HFF-Myc (cell line): ENCODE measurements around the gene CCDC92.

Source experiments
- DNase-seq: peaks from one replicate; pipeline ENCODE4 v3.0.0-alpha.2; 2011; ENCODE audit warnings: low read depth; ENCODE audit errors: extremely low read depth
- H3K4me3 ChIP-seq: replicated peaks from 2 replicates; pipeline ENCODE4 v1.5.1; 2011; ENCODE audit warnings: low read depth, mild to moderate bottlenecking, control low read depth, low read length
- TF ChIP-seq, protein P1 (sequence below): IDR thresholded peaks from 2 replicates; pipeline ENCODE4 v1.5.1; 2012; ENCODE audit warnings: mild to moderate bottlenecking, low read depth, low read length, control low read depth; ENCODE audit errors: missing control alignments

CCDC92 gene

DNA sequence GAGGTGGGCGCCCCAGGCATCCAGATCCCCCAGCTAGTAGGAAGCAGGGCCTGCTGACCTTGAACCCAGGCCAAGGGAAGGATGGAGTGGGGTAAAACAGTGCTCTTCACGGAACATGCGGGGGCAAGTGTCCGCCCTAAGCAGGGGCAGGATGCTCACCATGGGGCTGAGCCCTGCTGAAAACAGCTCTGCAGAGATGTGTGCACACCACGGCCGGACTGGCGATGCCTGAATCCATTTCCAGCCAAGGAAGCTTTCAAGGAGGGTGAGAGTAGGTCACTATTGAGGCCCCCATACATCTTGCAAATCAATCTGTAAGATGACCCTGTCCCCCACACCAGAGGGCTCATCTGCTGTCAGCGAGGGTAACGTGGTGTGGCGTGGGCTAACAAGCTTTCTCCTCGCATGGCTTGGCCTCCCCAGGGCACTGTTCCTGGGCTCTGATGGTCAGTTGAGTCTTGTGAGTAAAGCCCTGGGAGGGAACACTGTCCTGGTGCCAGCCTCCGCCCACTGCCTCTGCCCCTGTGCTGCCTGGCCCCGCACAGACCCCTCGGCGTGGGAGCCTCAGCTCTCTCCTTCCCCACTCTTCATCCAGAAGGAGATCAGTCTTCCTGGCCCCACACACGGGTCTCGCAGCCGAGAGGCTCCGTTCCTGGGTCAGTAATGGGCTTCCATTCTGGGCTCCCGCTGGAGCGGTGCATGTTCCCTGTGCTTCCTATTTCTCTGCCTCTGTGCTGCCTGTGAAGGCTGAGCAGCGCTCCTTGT, 69.1 kb downstream of the CCDC92 start:
- H3K4me3 ChIP-seq, result no peak overlapping the region
- no peak for DNase-seq
- TF ChIP-seq, protein P1, sequence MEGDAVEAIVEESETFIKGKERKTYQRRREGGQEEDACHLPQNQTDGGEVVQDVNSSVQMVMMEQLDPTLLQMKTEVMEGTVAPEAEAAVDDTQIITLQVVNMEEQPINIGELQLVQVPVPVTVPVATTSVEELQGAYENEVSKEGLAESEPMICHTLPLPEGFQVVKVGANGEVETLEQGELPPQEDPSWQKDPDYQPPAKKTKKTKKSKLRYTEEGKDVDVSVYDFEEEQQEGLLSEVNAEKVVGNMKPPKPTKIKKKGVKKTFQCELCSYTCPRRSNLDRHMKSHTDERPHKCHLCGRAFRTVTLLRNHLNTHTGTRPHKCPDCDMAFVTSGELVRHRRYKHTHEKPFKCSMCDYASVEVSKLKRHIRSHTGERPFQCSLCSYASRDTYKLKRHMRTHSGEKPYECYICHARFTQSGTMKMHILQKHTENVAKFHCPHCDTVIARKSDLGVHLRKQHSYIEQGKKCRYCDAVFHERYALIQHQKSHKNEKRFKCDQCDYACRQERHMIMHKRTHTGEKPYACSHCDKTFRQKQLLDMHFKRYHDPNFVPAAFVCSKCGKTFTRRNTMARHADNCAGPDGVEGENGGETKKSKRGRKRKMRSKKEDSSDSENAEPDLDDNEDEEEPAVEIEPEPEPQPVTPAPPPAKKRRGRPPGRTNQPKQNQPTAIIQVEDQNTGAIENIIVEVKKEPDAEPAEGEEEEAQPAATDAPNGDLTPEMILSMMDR, result no peak

DNA sequence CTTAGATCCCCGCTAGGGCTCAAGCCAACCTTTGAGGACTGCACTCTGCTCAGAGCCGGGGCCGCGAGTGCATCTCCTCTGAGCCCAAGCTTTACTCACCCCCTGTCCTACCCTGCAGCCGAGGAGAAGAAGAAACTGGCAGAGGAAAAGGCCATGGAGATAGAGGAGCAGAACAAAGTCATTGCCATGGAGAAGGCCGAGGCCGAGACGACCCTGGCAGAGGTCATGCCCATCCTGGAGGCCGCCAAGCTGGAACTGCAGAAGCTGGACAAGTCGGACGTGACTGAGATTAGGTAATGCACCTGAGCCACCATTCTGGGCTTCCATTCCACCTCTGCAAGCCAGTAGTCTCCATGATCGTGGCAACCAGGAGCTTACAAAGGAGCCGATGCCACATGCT, 69.8 kb downstream of the CCDC92 start:
- H3K4me3 ChIP-seq, result no peak overlapping the region

DNA sequence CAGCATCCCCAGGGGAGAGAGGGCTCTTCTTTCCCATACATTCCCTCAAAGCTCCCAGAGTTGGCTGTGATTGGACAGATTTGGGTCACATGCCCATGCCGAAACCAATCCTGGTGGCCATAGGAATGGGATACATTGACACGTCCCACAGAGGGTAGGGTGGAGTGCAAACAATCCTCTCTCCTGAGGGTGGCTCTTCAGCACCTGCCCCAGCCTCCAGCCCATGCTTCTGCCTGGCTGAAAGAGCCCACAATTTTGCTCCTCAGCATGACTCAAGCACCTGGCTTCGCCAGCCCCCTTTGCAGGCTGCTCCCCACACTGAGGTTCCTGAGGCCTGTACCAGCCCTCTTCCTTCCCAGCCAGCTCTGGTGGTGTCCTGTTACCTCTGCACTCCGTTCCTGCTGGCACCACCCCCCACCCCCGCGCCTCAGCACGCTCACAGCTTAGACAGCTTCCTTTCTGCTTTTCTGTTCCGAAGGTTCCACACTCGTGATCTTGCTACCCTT, 71.7 kb downstream of the CCDC92 start:
- no peak overlapping the region for H3K4me3 ChIP-seq
- no peak for DNase-seq
- TF ChIP-seq, protein P1, result no peak

More for the DNA sequence above, 69.8 kb downstream of the CCDC92 start:
- TF ChIP-seq, protein P1, result no peak
- no peak for DNase-seq

DNA sequence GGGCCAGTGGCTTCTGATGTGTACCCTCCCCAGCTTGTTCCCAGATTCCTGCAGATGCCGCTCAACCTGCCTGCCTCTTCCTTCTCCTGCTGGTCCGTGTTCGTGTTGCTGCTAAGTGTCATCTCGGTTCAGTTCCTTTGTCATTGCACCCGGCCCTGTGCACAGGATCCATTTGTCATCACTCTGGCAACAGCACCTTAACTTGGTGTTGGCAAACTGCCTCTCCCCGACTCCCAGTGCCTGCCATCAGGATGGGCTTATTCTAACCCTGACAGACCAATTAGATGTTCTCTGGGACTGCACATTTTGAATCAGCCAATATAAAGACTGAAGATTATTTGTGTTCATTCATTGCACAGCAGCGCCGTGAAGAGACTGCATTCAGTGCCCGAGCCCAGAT, 73.3 kb downstream of the CCDC92 start:
- TF ChIP-seq, protein P1, result no peak
- DNase-seq, result no peak
- no peak overlapping the region for H3K4me3 ChIP-seq

DNA sequence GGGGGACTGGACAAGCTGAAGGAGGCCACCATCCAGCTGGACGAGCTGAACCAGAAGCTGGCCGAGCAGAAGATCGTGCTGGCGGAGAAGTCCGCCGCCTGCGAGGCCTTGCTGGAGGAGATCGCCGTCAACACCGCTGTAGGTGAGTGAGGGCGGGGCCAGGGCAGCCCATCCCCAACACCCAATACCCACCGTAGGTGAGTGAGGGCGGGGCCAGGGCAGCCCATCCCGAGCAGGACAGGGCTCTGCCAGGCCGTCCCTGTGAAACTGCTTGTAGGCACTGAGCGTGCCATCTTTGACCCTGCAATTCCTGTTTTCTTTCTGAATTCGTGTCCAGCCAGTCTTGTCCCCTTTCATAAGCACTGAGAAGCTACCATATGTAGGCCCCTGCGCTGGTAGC, 74.0 kb downstream of the CCDC92 start:
- H3K4me3 ChIP-seq, result no peak overlapping the region
- TF ChIP-seq, protein P1, result no peak
- DNase-seq, result no peak

DNA sequence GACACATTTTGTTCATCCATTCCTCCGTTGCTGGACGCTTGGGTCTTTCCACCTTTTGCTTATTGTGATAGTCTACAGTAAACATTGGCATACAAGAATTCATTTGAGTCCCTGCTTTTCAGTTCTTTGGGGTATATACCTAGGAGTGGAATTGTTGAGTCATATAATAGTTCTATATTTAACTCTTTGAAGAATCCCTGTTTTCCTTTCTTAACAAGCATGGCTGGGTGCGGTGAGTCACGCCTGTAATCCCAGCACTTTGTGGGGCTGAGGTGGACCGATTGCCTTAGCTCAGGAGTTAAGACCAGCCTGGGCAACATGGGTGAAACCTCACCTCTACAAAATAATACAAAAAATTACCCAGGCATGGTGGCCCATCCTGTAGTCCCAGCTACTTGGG, 75.4 kb downstream of the CCDC92 start:
- peak overlapping the region; percentile 14 for H3K4me3 ChIP-seq
- peak; percentile 36 for DNase-seq
- TF ChIP-seq, protein P1, result no peak
